ENCODE results near the gene STK11IP. TPM values are rescaled to one million over a fixed set of nuclear protein-coding genes. Genes with fewer than 3 reads are reported as not detected.

Gene STK11IP
- polyA plus RNA-seq, 1 donor from 2014 or later, result 54.9 TPM

- Histone ChIP-seq H3K9ac (ENCODE audit: low read length) (no peak overlapping the region), H3K9me2 (ENCODE audit: insufficient read depth, low read length) (no peaks in the 10 kb centered on the region), H3K79me2 (replicated peaks; ENCODE audit: insufficient read depth, low read length) (no peaks in the 10 kb centered on the region), H3K4me2 (ENCODE audit: low read length) (no peak overlapping the region), H3K4me3 (ENCODE audit: low read length) (no peak overlapping the region), H3K9me3 (ENCODE audit: low read length) (no peaks in the 10 kb centered on the region), H3K27ac (ENCODE audit: low read length) (no peak overlapping the region), H2AFZ (ENCODE audit: low read depth, low read length) (no peak overlapping the region), H3F3A (ENCODE audit: insufficient read depth, low read length, poor library complexity, severe bottlenecking) (no peaks in the 10 kb centered on the region), H4K20me1 (ENCODE audit: insufficient read depth) (no peaks in the 10 kb centered on the region), H3K27me3 (ENCODE audit: insufficient read depth, low read depth, low read length) (no peaks in the 10 kb centered on the region), H3K36me3 (ENCODE audit: insufficient read depth, low read length) (no peaks in the 10 kb centered on the region)
- TF ChIP-seq EZH2 (IDR thresholded peaks at IDR 0.05; ENCODE audit: borderline replicate concordance, insufficient read depth, low read length, poor library complexity, severe bottlenecking) (no peak), RAD21 (conservative IDR thresholded peaks at IDR 0.05) (no peak), SMC3 (conservative IDR thresholded peaks at IDR 0.05; ENCODE audit: poor library complexity) (no peak), EP300 (conservative IDR thresholded peaks at IDR 0.05; ENCODE audit: poor library complexity, severe bottlenecking) (no peak), MXI1 (conservative IDR thresholded peaks at IDR 0.05; ENCODE audit: poor library complexity, severe bottlenecking) (no peak), TAF1 (IDR thresholded peaks at IDR 0.05; ENCODE audit: low read depth) (no peak), POLR2AphosphoS5 (IDR thresholded peaks at IDR 0.05) (no peak)
- TF ChIP-seq, protein P1, sequence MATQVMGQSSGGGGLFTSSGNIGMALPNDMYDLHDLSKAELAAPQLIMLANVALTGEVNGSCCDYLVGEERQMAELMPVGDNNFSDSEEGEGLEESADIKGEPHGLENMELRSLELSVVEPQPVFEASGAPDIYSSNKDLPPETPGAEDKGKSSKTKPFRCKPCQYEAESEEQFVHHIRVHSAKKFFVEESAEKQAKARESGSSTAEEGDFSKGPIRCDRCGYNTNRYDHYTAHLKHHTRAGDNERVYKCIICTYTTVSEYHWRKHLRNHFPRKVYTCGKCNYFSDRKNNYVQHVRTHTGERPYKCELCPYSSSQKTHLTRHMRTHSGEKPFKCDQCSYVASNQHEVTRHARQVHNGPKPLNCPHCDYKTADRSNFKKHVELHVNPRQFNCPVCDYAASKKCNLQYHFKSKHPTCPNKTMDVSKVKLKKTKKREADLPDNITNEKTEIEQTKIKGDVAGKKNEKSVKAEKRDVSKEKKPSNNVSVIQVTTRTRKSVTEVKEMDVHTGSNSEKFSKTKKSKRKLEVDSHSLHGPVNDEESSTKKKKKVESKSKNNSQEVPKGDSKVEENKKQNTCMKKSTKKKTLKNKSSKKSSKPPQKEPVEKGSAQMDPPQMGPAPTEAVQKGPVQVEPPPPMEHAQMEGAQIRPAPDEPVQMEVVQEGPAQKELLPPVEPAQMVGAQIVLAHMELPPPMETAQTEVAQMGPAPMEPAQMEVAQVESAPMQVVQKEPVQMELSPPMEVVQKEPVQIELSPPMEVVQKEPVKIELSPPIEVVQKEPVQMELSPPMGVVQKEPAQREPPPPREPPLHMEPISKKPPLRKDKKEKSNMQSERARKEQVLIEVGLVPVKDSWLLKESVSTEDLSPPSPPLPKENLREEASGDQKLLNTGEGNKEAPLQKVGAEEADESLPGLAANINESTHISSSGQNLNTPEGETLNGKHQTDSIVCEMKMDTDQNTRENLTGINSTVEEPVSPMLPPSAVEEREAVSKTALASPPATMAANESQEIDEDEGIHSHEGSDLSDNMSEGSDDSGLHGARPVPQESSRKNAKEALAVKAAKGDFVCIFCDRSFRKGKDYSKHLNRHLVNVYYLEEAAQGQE (IDR thresholded peaks at IDR 0.05; ENCODE audit: borderline replicate concordance), result no peak
- TF ChIP-seq, protein P2, sequence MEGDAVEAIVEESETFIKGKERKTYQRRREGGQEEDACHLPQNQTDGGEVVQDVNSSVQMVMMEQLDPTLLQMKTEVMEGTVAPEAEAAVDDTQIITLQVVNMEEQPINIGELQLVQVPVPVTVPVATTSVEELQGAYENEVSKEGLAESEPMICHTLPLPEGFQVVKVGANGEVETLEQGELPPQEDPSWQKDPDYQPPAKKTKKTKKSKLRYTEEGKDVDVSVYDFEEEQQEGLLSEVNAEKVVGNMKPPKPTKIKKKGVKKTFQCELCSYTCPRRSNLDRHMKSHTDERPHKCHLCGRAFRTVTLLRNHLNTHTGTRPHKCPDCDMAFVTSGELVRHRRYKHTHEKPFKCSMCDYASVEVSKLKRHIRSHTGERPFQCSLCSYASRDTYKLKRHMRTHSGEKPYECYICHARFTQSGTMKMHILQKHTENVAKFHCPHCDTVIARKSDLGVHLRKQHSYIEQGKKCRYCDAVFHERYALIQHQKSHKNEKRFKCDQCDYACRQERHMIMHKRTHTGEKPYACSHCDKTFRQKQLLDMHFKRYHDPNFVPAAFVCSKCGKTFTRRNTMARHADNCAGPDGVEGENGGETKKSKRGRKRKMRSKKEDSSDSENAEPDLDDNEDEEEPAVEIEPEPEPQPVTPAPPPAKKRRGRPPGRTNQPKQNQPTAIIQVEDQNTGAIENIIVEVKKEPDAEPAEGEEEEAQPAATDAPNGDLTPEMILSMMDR (IDR thresholded peaks at IDR 0.05; ENCODE audit: poor library complexity, severe bottlenecking), result no peak
Observed at GRCh38 chr2:219605607-219605954, 7.9 kb downstream of the STK11IP start.

DNA sequence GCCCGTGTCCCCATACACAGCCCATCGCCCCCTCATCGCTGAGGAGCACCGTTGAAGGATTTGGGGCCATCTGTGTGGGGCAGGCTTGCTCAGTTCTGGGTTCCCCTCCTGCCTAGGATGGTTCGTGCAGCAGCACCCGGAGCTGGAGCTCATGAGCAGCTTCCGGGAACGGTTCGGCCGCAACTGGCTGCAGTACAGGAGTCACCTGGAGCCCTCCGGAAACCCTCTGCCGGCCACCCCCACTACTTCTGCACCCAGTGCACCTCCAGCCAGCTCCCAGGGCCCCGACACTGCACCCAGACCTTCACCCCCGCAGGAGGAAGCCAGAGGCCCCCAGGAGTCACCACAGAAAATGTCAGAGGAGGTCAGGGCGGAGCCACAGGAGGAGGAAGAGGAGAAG, 10.3 kb downstream of the STK11IP start:
- no peaks in the 10 kb centered on the region for H4K20me1 ChIP-seq (ENCODE audit: insufficient read depth)
- H3K9me2 ChIP-seq (ENCODE audit: insufficient read depth, low read length), result no peaks in the 10 kb centered on the region
- H2AFZ ChIP-seq (ENCODE audit: low read depth, low read length), result no peak overlapping the region
- no peaks in the 10 kb centered on the region for H3K36me3 ChIP-seq (ENCODE audit: insufficient read depth, low read length)
- no peaks in the 10 kb centered on the region for H3K27me3 ChIP-seq (ENCODE audit: insufficient read depth, low read depth, low read length)
- no peak overlapping the region for H3K4me3 ChIP-seq (ENCODE audit: low read length)
- no peaks in the 10 kb centered on the region for H3K9me3 ChIP-seq (ENCODE audit: low read length)
- H3K79me2 ChIP-seq (replicated peaks; ENCODE audit: insufficient read depth, low read length), result no peaks in the 10 kb centered on the region
- H3K27ac ChIP-seq (ENCODE audit: low read length), result no peak overlapping the region
- H3K9ac ChIP-seq (ENCODE audit: low read length), result no peak overlapping the region
- TF ChIP-seq MXI1 (conservative IDR thresholded peaks at IDR 0.05; ENCODE audit: poor library complexity, severe bottlenecking) (no peak), TAF1 (IDR thresholded peaks at IDR 0.05; ENCODE audit: low read depth) (no peak), RAD21 (conservative IDR thresholded peaks at IDR 0.05) (no peak), EP300 (conservative IDR thresholded peaks at IDR 0.05; ENCODE audit: poor library complexity, severe bottlenecking) (no peak), SMC3 (conservative IDR thresholded peaks at IDR 0.05; ENCODE audit: poor library complexity) (no peak)
- TF ChIP-seq, protein P1 (IDR thresholded peaks at IDR 0.05; ENCODE audit: borderline replicate concordance), result no peak
- TF ChIP-seq, protein P2 (IDR thresholded peaks at IDR 0.05; ENCODE audit: poor library complexity, severe bottlenecking), result no peak
- H3F3A ChIP-seq (ENCODE audit: insufficient read depth, low read length, poor library complexity, severe bottlenecking), result no peaks in the 10 kb centered on the region
- H3K4me2 ChIP-seq (ENCODE audit: low read length), result no peak overlapping the region
